H9 (cell line): ENCODE results near the gene STAMBPL1. TPM values are rescaled to one million over a fixed set of nuclear protein-coding genes. Genes with fewer than 3 reads are reported as not detected.

ENCODE experiments used
- DNase-seq: peaks from one replicate; pipeline ENCODE4 v3.0.0-alpha.2; 2017
- H2AFZ ChIP-seq: one replicate; pipeline ENCODE4 v1.6.1; 2013; ENCODE audit warnings: mild to moderate bottlenecking, low read length, control low read depth, moderate library complexity
- H2AK5ac ChIP-seq: 2 replicates; pipeline ENCODE4 v1.6.1; 2013; ENCODE audit warnings: low read length, control low read depth, mixed read lengths; ENCODE audit not compliant: insufficient read length
- H2BK120ac ChIP-seq: one replicate; pipeline ENCODE4 v1.6.1; 2013; ENCODE audit warnings: low read depth, mild to moderate bottlenecking, low read length, control low read depth, inconsistent platforms; ENCODE audit not compliant: poor library complexity, severe bottlenecking
- H2BK12ac ChIP-seq: 2 replicates; pipeline ENCODE4 v1.6.1; 2013; ENCODE audit warnings: low read length, control low read depth, mixed read lengths, low read depth; ENCODE audit not compliant: insufficient read length
- H2BK15ac ChIP-seq: 2 replicates; pipeline ENCODE4 v1.6.1; 2013; ENCODE audit warnings: low read depth, low read length, control low read depth
- H2BK20ac ChIP-seq: one replicate; pipeline ENCODE4 v1.6.1; 2013; ENCODE audit warnings: low read depth, mild to moderate bottlenecking, low read length, control low read depth, inconsistent platforms; ENCODE audit not compliant: poor library complexity, severe bottlenecking
- H2BK5ac ChIP-seq: 2 replicates; pipeline ENCODE4 v1.6.1; 2013; ENCODE audit warnings: low read length, control low read depth, mixed read lengths; ENCODE audit not compliant: insufficient read length
- H3K14ac ChIP-seq: 2 replicates; pipeline ENCODE4 v1.6.1; 2013; ENCODE audit warnings: low read length, control low read depth; ENCODE audit not compliant: insufficient read depth
- H3K18ac ChIP-seq: 2 replicates; pipeline ENCODE4 v1.6.1; 2013; ENCODE audit warnings: low read depth, mild to moderate bottlenecking, mixed read lengths, low read length, control low read depth; ENCODE audit not compliant: insufficient read length
- H3K23ac ChIP-seq: 2 replicates; pipeline ENCODE4 v1.6.1; 2013; ENCODE audit warnings: low read length, control low read depth, mixed read lengths, low read depth; ENCODE audit not compliant: insufficient read length
- H3K23me2 ChIP-seq: 2 replicates; pipeline ENCODE4 v1.6.1; 2013; ENCODE audit warnings: low read depth, mild to moderate bottlenecking, mixed read lengths, low read length, control low read depth; ENCODE audit not compliant: insufficient read length, poor library complexity, severe bottlenecking
- H3K27ac ChIP-seq: 2 replicates; pipeline ENCODE4 v1.5.1; 2013; ENCODE audit warnings: low read length, control low read depth, mixed read lengths, low read depth; ENCODE audit not compliant: insufficient read length
- H3K27me3 ChIP-seq: 2 replicates; pipeline ENCODE4 v1.6.1; 2013; ENCODE audit warnings: low read length, control low read depth, inconsistent platforms; ENCODE audit not compliant: insufficient read depth
- H3K4ac ChIP-seq: 2 replicates; pipeline ENCODE4 v1.6.1; 2013; ENCODE audit warnings: low read depth, mild to moderate bottlenecking, control low read depth, inconsistent platforms, low read length, moderate library complexity
- H3K4me1 ChIP-seq: 2 replicates; pipeline ENCODE4 v1.6.1; 2013; ENCODE audit warnings: low read length, control low read depth, inconsistent platforms; ENCODE audit not compliant: insufficient read depth
- H3K4me2 ChIP-seq: 2 replicates; pipeline ENCODE4 v1.6.1; 2013; ENCODE audit warnings: low read length, control low read depth, mixed read lengths; ENCODE audit not compliant: insufficient read length, insufficient read depth
- H3K56ac ChIP-seq: 2 replicates; pipeline ENCODE4 v1.6.1; 2013; ENCODE audit warnings: low read depth, mild to moderate bottlenecking, mixed read lengths, low read length, control low read depth; ENCODE audit not compliant: insufficient read length
- H3K79me1 ChIP-seq: 2 replicates; pipeline ENCODE4 v1.6.1; 2013; ENCODE audit warnings: low read depth, mild to moderate bottlenecking, moderate library complexity, low read length, control low read depth, inconsistent platforms; ENCODE audit not compliant: insufficient read depth, poor library complexity, severe bottlenecking
- H3K79me2 ChIP-seq: 2 replicates; pipeline ENCODE4 v1.6.1; 2013; ENCODE audit warnings: low read length, control low read depth, inconsistent platforms; ENCODE audit not compliant: insufficient read depth
- H3K9ac ChIP-seq: 2 replicates; pipeline ENCODE4 v1.6.1; 2013; ENCODE audit warnings: low read length, control low read depth, mixed read lengths; ENCODE audit not compliant: insufficient read length; ENCODE audit errors: extremely low read depth
- H3K9me3 ChIP-seq: one replicate; pipeline ENCODE4 v1.6.1; 2013; ENCODE audit warnings: low read depth, low read length, inconsistent platforms; ENCODE audit not compliant: control insufficient read depth
- H3T11ph ChIP-seq: one replicate; pipeline ENCODE4 v1.6.1; 2013; ENCODE audit warnings: mild to moderate bottlenecking, low read length, control low read depth, inconsistent platforms
- H4K20me1 ChIP-seq: one replicate; pipeline ENCODE4 v1.6.1; 2013; ENCODE audit not compliant: control insufficient read depth, insufficient read length, insufficient read depth
- H4K5ac ChIP-seq: 2 replicates; pipeline ENCODE4 v1.6.1; 2013; ENCODE audit warnings: low read depth, mild to moderate bottlenecking, mixed read lengths, low read length, control low read depth; ENCODE audit not compliant: insufficient read length
- H4K8ac ChIP-seq: replicated peaks from 2 replicates; pipeline ENCODE4 v1.6.1; 2013; ENCODE audit warnings: low read length, control low read depth, mixed read lengths, low read depth; ENCODE audit not compliant: insufficient read length
- H4K91ac ChIP-seq: 2 replicates; pipeline ENCODE4 v1.6.1; 2013; ENCODE audit warnings: low read depth, mild to moderate bottlenecking, moderate library complexity, mixed read lengths, low read length, control low read depth; ENCODE audit not compliant: insufficient read length
- H3K27ac Mint-ChIP-seq, 3 experiments: 2 replicates in 2 of 3; 3 replicates in 1 of 3; pipeline ENCODE4 v1.8.0; 2020 to 2021; ENCODE audit warnings: mixed read lengths in 3 of 3, mild to moderate bottlenecking in 1 of 3, moderate library complexity in 1 of 3
- H3K27me3 Mint-ChIP-seq: 2 replicates; pipeline ENCODE4 v1.8.0; 2021; ENCODE audit warnings: low read depth, mild to moderate bottlenecking, moderate library complexity, mixed read lengths
- H3K36me3 Mint-ChIP-seq, 3 experiments: 2 replicates in 2 of 3; 3 replicates in 1 of 3; pipeline ENCODE4 v1.8.0; 2020 to 2021; ENCODE audit warnings: low read depth in 3 of 3, mixed read lengths in 3 of 3; ENCODE audit not compliant: insufficient read depth in 1 of 3
- H3K4me1 Mint-ChIP-seq, 2 experiments: 2 replicates each; pipeline ENCODE4 v1.8.0; 2020; ENCODE audit warnings: mixed read lengths in 2 of 2
- H3K4me3 Mint-ChIP-seq, 2 experiments: 2 replicates in 1 of 2; 3 replicates in 1 of 2; pipeline ENCODE4 v1.8.0; 2020 to 2021; ENCODE audit warnings: mild to moderate bottlenecking in 2 of 2, mixed read lengths in 2 of 2, moderate library complexity in 1 of 2
- H3K9me3 Mint-ChIP-seq, 2 experiments: 2 replicates in 1 of 2; 3 replicates in 1 of 2; pipeline ENCODE4 v1.8.0; 2020; ENCODE audit warnings: mild to moderate bottlenecking in 2 of 2, mixed read lengths in 2 of 2, moderate library complexity in 1 of 2
- CTCF ChIP-seq: fragments of 200-600 bp; sonication (generic); conservative IDR thresholded peaks from 3 replicates; pipeline ENCODE4 v1.8.0; 2021; ENCODE audit warnings: antibody characterized with exemption, mild to moderate bottlenecking
- WGBS: extraction: QIAGEN DNeasy Blood & Tissue Kit; methylation state at CpG from one replicate; pipeline ENCODE4 v1.1.7; 2013; ENCODE audit warnings: missing lambda C conversion rate, low lambda C conversion rate, mixed read lengths; ENCODE audit not compliant: insufficient read length; ENCODE audit errors: extremely low coverage; 5-methylcytosine and 5-hydroxymethylcytosine counted together
- total RNA-seq: library from RNA; stranded (reverse); gene quantifications from 2 replicates; pipeline ENCODE4 v1.2.1, GENCODE V29; 2021

The STAMBPL1 gene
- total RNA-seq, 1 experiment from 2014 or later, result 3.2 TPM

GRCh38 chr10:88892222-88892967 lies 12.3 kb downstream of the STAMBPL1 start:
- DNase-seq, result peak; percentile 34
- H3K9me3 ChIP-seq, result no peaks in the 10 kb centered on the region
- H3K18ac ChIP-seq, result no peak overlapping the region
- peak overlapping the region in 1 of 2 experiments; percentile 21; a peak in 1 of 5 replicates for H3K4me3 Mint-ChIP-seq
- no peak overlapping the region for H3K14ac ChIP-seq
- no peaks in the 10 kb centered on the region for H3K27me3 Mint-ChIP-seq
- no peak overlapping the region for H2AFZ ChIP-seq
- H3K9ac ChIP-seq, result no peak overlapping the region
- H4K5ac ChIP-seq, result no peak overlapping the region
- H3K4me1 ChIP-seq, result peaks cover 3% of the 10 kb centered on the region; the same call in 1 of the 2 replicates
- no peaks in the 10 kb centered on the region for H3K23me2 ChIP-seq
- no peaks in the 10 kb centered on the region for H3K9me3 Mint-ChIP-seq
- WGBS, result no CpG with 5 or more reads among the region's 2 CpGs
- no peak overlapping the region for H2BK20ac ChIP-seq
- H3T11ph ChIP-seq, result no peak overlapping the region
- H2BK120ac ChIP-seq, result no peak overlapping the region
- H3K4me2 ChIP-seq, result no peak overlapping the region
- H3K27me3 ChIP-seq, result no peaks in the 10 kb centered on the region
- H4K8ac ChIP-seq, result no peak overlapping the region
- H3K27ac ChIP-seq, result no peak overlapping the region
- H2AK5ac ChIP-seq, result no peak overlapping the region
- no peak overlapping the region for H3K23ac ChIP-seq
- no peak overlapping the region for H3K4ac ChIP-seq
- no peak overlapping the region for H2BK12ac ChIP-seq
- no peak for TF ChIP-seq CTCF
- no peaks in the 10 kb centered on the region for H3K36me3 Mint-ChIP-seq
- H4K20me1 ChIP-seq, result no peaks in the 10 kb centered on the region
- H4K91ac ChIP-seq, result no peak overlapping the region
- peaks cover 16 to 17% of the 10 kb centered on the region in 2 experiments for H3K4me1 Mint-ChIP-seq
- no peak overlapping the region for H2BK15ac ChIP-seq
- no peaks in the 10 kb centered on the region for H3K79me2 ChIP-seq
- H3K27ac Mint-ChIP-seq, result peak overlapping the region in 2 of 3 experiments; percentile 21 to 44; a peak in 2 of 7 replicates
- no peak overlapping the region for H3K56ac ChIP-seq
- no peak overlapping the region for H2BK5ac ChIP-seq
- no peaks in the 10 kb centered on the region for H3K79me1 ChIP-seq
